Fibroblast of gingiva (primary cell): Measurements from ENCODE around the gene DNAH7.

ENCODE experiments used
- DNase-seq: peaks from one replicate; pipeline ENCODE4 v3.0.0-alpha.2; 2011; ENCODE audit warnings: low read depth

The DNAH7 gene

DNA sequence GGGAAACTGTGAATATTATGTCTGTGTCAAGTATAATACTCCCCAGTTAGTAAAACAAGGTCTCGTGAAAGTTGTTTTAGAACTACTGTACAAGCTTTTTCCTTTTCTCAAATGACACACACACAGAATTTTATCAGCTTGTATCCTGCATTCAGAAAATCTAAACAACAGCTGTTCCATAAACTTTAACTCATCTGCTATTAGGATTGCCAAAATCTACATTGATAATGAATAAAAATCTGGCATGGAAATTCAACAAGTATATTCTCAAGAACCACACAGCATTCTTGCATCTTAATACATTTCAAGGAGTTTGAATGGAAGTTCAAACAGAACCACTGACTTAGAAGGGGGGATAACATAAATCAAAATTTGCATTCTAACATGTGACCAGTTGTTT is 260.4 kb downstream of the DNAH7 start:
- DNase-seq: no peak

DNA sequence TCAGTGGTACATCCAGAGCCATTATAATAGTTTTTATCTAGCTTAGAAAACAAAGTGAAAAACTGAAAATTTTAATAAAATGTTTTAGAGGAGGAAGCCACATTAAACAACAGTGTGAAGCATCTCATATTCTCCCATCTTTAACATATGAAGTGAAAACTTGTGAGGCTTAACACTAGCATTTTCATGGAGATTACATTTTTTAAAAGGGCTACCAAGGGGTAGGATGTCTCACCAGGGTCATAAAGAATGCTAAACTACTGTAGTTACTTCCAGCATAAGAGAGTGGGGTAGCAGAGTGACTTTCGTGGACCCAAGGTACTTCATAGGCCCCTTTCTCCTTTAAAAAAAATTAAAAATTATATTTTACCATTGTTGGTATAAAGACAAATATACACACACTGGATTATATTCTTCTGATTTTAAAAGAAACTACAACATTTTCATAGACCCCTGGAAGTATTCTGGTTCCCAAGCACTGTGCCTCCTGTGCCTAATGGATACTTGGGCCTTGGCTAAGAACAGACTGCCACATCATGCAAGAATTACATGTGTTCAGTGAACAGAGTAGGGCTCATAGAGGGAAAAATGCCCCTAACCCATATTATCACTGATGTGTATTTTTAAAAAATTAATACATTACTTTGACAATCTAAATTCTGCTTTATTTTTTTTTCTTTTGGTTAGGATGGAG is 263.2 kb downstream of the DNAH7 start:
- DNase-seq: no peak

GRCh38 chr2:195795879-195796278 is 272.8 kb downstream of the DNAH7 start:
- DNase-seq: no peak

- DNase-seq: no peak
These were observed 274.8 kb downstream of the DNAH7 start for GRCh38 chr2:195793881-195794280.

- no peak for DNase-seq
These were observed 286.5 kb downstream of the DNAH7 start for GRCh38 chr2:195782156-195782555.

- no peak for DNase-seq
These were observed 289.1 kb downstream of the DNAH7 start for GRCh38 chr2:195779491-195779890.

GRCh38 chr2:195769975-195770374 is 298.7 kb downstream of the DNAH7 start:
- DNase-seq: no peak

DNA sequence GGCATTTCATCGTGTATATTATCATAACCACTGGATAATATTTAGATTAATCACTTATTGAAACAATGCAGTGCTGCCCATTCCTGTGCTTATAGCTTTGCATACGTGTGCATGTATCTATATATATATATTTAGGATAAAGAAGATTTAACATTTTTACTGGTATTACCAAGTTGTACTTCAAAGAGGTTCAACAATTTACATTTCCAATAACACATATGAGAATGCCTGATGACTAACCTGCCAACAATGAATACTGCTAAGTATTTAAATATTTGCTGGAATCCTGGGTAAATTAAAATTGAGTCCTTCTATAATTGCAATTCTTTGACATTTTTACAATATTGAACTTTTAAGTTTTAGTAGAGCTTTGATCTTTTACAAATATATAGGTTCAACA is 300.2 kb downstream of the DNAH7 start:
- no peak for DNase-seq

DNA sequence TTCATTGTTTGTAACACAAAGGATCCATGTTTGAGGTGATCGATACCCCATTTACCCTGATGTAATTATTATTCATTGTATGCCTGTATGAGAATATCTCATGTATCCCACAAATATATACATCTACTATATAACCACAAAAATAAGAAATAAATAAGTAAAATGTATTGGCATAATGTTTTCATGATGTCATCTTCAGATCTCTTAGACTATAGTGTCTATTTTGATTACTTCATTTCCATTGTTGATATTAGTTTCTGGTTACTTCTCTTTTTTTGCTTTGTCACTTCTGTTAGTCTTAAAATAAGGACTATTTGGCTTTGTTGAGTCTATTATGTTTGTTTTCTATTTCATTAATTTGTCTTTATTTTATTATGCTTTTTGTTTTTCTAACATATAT is 301.9 kb downstream of the DNAH7 start:
- no peak for DNase-seq

GRCh38 chr2:195763866-195764265 is 304.8 kb downstream of the DNAH7 start:
- no peak for DNase-seq

DNA sequence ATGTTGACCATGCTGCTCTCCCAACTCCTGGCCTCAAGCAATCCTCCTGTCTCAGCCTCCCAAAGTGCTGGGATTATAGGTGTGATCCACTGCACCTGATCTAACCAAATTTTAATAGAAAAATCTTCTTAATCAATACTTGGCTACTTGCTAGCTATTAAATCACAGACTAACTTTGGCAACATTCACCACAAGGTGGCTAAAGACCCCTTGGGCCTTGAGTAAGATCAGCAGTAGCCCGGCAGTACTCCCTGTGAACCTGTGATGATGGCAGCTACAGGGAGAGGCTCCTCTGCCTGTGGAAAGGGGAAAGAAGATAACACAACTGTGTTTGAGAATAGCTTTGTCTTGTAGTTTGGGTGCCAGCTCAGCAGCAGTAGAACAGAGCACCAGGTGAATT is 308.8 kb downstream of the DNAH7 start:
- no peak for DNase-seq

GRCh38 chr2:195758846-195759245 is 309.8 kb downstream of the DNAH7 start:
- no peak for DNase-seq

DNA sequence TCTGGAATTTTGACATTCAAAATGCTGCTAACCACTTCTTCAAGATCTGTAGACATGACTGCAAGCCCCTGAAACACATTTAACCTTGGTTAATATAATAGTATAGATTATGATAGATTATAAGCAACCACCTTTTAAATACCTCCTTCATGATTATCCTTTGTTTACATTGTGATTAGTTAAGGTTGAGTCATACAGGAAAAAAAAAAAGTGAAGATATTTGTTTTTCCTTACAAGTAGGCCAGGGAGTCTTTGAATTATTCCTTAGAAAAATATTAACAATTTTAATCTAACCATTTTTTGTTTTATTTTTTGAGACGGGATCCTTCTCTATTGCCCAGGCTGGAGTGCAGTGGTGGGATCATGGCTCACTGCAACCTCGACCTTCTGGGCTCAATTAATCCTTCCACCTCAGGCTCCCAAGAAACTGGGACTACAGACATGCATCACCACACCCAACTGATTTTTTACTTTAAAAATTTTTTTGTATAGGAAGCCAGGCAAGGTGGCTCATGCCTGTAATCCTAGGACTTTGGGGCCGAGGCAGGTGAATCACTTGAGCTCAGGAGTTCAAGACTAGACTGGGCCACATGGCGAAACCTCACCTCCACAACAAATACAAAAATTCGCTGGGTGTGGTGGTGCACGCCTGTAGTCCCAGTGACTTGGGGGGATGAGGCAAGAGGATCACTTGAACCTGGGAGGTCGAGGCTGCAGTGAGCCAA is 312.3 kb downstream of the DNAH7 start:
- no peak for DNase-seq

GRCh38 chr2:195741191-195741590 is 327.4 kb downstream of the DNAH7 start:
- DNase-seq: peak; percentile 67

DNA sequence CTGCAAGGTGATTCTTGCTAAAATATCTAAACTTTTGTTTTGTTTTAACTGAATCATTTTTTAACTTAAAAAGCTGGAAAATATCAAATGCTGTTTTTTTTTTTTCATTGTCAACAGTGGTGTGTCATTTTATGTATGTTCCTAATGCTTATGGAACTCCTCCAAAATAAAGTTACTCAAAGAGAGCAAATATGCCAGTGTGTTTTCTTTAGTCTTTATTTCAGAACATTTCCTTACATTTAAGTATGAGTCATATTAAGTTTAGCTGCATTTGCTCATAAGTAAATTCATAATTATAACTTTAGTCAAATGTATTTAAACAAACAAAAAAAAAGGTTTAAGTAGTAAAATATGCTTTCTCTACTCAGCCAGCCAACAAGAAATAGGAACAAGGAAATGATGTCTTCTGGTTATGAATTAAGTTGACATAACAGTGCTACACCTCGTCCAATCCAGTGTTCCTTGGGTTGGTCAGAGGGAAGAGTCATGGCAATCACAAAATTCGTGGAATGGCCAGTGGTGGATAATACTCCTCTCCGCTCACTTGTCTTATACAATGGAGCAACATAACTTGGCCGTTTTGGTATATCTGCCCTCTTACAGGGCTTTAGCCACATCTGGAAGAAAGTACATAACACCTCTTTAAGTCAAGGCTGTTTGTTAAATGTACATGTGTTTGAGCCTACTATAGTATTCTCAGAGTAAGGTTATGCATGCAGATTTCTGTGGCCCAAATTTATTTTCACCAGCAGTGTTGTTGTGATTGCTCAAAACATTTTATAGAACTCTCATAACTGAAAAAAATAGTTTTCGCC is 330.9 kb downstream of the DNAH7 start:
- peak; percentile 47 for DNase-seq

DNA sequence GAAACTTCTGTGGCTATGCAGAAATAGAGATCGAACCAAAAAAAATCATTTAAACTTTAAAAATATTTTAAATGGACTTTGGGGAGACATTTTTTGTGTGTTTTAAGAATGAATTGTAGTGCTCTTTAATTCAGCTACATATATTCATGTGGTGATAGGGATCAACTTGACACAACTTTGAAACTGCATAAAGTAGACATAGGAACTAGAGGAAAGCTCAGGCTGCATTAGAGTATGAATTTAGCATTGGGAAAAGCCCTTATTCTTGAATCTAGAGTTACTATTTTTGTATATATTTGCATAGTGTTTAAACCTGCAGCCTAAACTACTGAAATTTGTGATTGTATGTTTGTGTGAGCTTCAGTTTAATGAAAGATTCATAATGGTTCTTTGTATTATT is 333.3 kb downstream of the DNAH7 start:
- DNase-seq: no peak

- no peak for DNase-seq
These were observed 333.7 kb downstream of the DNAH7 start for GRCh38 chr2:195734931-195735330.

DNA sequence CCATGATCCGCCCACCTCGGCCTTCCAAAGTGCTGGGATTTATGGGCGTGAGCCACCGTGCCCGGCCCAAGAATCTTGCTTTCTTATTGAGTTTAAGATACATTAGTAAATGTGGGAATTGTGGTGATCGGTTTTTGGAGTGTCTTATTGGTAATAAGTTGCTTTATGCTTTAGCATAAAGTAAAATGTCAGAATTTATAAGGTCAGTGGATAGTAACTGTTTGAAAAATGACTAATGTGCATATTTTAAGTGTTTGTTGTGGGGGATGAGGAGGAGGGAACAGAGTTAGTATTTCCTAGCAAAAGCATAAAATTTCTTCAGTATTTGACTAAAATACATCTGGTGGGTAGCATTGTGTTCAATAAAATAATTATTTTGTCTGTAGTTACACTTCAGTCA is 334.2 kb downstream of the DNAH7 start:
- DNase-seq: no peak

DNA sequence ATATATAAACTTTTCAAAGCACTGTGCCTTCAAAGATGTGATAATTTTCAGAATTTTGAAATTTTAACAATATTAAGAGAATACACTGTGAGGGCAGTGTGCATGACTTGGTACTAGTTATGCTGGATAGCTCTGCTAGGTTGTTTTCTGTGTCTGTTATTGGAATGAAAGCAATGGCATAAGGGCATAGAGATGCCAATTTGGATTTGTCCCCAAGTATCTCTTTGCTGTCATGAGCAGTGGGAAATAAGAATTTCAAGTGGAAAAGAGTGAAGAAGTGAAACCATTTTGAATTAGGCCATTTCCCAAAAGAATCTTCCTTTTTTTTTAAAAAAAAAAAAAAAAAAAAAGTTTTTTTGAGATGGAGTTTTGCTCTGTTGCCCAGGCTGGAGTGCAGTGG is 334.8 kb downstream of the DNAH7 start:
- no peak for DNase-seq

DNA sequence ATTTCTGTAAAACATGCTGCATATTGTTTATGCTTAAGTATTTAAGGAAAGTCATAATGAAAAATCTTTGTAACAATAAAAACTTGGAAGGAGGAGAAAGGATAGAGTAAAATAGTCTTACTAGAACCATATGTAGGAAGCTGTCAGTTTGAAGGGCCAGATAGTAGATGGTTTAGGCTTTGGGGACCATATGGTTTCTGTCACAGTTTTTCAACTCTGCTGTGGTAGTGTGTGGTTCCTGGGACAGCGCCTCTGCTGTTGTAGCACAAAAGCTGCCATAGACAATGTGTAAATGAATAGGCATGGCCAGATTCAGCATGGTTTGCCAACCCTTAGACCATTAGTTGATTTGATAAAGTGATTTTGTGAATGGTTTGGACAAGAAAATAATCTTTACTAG is 336.1 kb downstream of the DNAH7 start:
- no peak for DNase-seq

GRCh38 chr2:195730912-195731311 is 337.7 kb downstream of the DNAH7 start:
- DNase-seq: no peak

DNA sequence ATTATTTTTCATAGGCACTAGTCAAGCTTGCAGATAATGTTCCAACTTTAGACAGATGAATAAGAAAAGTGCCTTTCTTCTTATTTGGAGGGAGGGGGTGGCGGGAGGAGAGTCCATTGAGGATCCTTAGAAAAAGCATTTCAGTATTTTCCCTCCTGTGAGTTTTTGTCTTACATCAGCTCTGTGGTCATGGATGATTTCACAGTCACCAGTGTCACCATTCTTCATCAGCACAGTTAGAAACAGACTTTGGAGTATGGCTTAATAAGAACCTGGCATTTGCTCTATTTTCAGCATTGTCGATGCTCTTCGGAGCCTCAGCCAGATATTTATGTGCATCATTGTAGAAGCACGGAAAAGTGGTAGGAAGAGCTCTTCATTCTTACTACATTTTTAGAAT is 341.5 kb downstream of the DNAH7 start:
- no peak for DNase-seq

GRCh38 chr2:195722075-195722474 is 346.6 kb downstream of the DNAH7 start:
- no peak for DNase-seq
